ENCODE data around the gene KCNMA1. TPM values are rescaled to one million over a fixed set of nuclear protein-coding genes. Genes with fewer than 3 reads are reported as not detected.

The KCNMA1 gene
- total RNA-seq, 4 donors from 2014 or later = 68.4 to 170 (median 119) TPM

DNA sequence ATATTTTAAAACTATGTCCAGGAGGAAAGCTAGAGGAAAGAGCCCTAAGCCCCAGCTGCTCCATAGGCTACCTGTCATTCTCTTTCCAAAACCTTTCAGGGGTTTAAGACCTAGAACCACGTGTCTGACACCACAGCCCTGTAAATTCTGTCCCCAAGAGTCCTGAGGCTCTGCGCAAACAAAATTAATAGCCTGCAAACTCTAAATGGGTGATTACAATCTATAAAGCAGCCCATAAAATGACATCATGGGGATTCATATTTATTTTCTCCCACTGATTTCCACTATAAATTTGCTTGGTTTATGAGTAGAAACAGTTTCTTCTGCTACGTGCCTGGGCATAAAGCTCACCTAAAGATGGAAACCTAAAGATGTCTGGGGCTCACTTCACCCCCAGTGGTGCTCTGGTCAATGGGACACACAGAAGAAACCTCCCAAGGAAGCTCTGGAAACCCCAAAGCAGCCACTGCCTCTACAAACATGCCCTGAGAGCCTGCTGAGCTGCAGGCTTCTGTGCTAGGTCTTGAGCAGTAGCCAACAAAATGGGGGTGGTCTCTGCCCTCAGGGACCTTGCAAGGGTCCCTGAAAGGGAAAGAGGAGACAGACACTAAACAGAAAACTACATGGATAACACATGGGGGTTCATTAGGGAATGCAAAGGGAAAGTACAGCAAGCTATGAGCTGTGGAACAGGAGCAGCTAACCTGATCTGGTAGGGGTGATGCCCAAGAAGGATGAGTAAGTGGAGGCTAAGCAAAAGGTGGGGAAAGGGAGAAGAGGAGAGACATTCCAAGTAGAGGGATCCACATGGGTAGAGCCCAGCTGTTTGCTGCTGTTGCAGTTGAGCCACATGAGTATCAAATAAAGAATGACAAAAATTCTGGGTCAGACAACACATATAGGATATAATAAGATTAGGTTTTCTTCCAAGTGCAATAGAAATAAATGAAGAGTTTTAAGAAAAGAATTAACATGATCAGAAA lies 331.7 kb downstream of the KCNMA1 start:
- in situ Hi-C loops (cut with MboI; ENCODE audit: low pct_ligation_motif_present in 1 of 4, low pct_unique_long_range_greater_than_20kb in 1 of 4, low sequenced_read_pairs in 3 of 4) = no loop called here
- H3K27me3 ChIP-seq = no peaks in the 10 kb centered on the region
- no peaks in the 10 kb centered on the region for H3K36me3 ChIP-seq
- H3K4me3 ChIP-seq = no peak overlapping the region
- H3K27ac ChIP-seq = no peak overlapping the region
- TF ChIP-seq EP300 (IDR thresholded peaks at IDR 0.05; ENCODE audit: low read depth) (no peak), POLR2AphosphoS5 (IDR thresholded peaks at IDR 0.05) (no peak), POLR2A (IDR thresholded peaks at IDR 0.05) (no peak)
- TF ChIP-seq, protein P1, sequence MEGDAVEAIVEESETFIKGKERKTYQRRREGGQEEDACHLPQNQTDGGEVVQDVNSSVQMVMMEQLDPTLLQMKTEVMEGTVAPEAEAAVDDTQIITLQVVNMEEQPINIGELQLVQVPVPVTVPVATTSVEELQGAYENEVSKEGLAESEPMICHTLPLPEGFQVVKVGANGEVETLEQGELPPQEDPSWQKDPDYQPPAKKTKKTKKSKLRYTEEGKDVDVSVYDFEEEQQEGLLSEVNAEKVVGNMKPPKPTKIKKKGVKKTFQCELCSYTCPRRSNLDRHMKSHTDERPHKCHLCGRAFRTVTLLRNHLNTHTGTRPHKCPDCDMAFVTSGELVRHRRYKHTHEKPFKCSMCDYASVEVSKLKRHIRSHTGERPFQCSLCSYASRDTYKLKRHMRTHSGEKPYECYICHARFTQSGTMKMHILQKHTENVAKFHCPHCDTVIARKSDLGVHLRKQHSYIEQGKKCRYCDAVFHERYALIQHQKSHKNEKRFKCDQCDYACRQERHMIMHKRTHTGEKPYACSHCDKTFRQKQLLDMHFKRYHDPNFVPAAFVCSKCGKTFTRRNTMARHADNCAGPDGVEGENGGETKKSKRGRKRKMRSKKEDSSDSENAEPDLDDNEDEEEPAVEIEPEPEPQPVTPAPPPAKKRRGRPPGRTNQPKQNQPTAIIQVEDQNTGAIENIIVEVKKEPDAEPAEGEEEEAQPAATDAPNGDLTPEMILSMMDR (IDR thresholded peaks at IDR 0.05) = no peak
- 37 to 39% methylated on average over 3 of the region's 3 CpGs for WGBS, 2 donors (ENCODE audit: low coverage in 1 of 2)
- H3K4me1 ChIP-seq = peaks cover 0 to 4% (median under 1%) of the 10 kb centered on the region in 4 donors
- H3K9me3 ChIP-seq = no peaks in the 10 kb centered on the region
- DNase-seq = no peak
- intact Hi-C loops (cut with DNase I; ENCODE audit: low total_unique reads) = no loop called here

DNA sequence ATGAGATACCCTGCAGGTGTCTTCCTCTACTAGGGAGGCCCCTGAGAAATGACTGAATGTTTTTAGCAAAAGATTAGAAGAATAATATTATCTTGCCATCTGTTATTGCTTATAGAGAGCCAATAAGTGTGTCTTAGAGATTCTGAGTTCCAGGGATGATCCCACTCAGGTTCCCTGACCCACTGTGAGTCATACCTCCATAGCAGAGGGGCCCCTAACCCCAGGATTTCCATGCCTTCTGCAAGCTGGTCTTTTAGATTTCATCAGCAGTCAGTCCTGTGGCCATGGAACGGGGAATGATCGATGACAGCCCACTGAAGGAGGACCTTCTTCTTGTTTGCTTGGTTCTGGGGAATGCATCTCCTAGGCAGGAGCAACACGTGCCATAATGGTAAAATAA lies 333.4 kb downstream of the KCNMA1 start:
- no peak for DNase-seq
- Histone ChIP-seq H3K27ac (no peak overlapping the region), H3K4me1 (no peaks in the 10 kb centered on the region), H3K36me3 (no peaks in the 10 kb centered on the region), H3K9me3 (no peaks in the 10 kb centered on the region), H3K27me3 (no peaks in the 10 kb centered on the region), H3K4me3 (no peak overlapping the region)
- in situ Hi-C loops (cut with MboI; ENCODE audit: low pct_ligation_motif_present in 1 of 4, low pct_unique_long_range_greater_than_20kb in 1 of 4, low sequenced_read_pairs in 3 of 4) = no loop called here
- TF ChIP-seq POLR2AphosphoS5 (IDR thresholded peaks at IDR 0.05) (no peak), EP300 (IDR thresholded peaks at IDR 0.05; ENCODE audit: low read depth) (no peak), POLR2A (IDR thresholded peaks at IDR 0.05) (no peak)
- TF ChIP-seq, protein P1 (IDR thresholded peaks at IDR 0.05) = no peak
- 73 to 85% methylated on average over 3 of the region's 3 CpGs for WGBS, 2 donors (ENCODE audit: low coverage in 1 of 2)
- intact Hi-C loops (cut with DNase I; ENCODE audit: low total_unique reads) = loop anchor here (5.0 kb wide), 1 partner anchor 1092 kb away; no protein-coding TSS in a partner anchor

DNA sequence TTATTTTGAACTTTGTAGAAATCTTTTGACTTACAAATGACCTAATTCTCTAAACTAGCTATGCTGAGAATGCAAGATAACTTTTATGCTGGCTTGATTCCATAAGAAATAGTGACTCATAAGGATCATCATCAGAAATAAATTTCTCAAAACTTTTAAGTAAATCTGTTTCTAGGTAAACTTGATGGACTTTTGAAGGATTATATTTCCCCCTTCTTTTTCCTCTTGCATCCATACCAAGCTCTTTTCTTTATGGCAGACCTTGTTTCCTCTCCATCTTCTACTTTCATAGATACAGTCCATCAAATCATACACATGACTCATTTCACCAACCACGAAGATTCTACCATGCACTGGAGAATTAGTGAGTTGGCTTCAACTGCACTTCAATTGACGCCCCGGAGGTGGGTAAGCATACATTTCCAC lies 336.3 kb downstream of the KCNMA1 start:
- intact Hi-C loops (cut with DNase I; ENCODE audit: low total_unique reads) = loop anchor here (5.0 kb wide), 1 partner anchor 1089 kb away; no protein-coding TSS in a partner anchor

More for the DNA sequence above, 336.3 kb downstream of the KCNMA1 start:
- WGBS, 2 donors (ENCODE audit: low coverage in 1 of 2) = 79 to 81% methylated on average over 3 of the region's 3 CpGs
- no peak overlapping the region for H3K4me3 ChIP-seq
- no peak for DNase-seq
- no peaks in the 10 kb centered on the region for H3K36me3 ChIP-seq
- H3K27ac ChIP-seq = no peak overlapping the region
- TF ChIP-seq POLR2A (IDR thresholded peaks at IDR 0.05) (no peak), EP300 (IDR thresholded peaks at IDR 0.05; ENCODE audit: low read depth) (no peak), POLR2AphosphoS5 (IDR thresholded peaks at IDR 0.05) (no peak)
- TF ChIP-seq, protein P1 (IDR thresholded peaks at IDR 0.05) = no peak
- in situ Hi-C loops (cut with MboI; ENCODE audit: low pct_ligation_motif_present in 1 of 4, low pct_unique_long_range_greater_than_20kb in 1 of 4, low sequenced_read_pairs in 3 of 4) = no loop called here
- no peaks in the 10 kb centered on the region for H3K9me3 ChIP-seq
- no peaks in the 10 kb centered on the region for H3K4me1 ChIP-seq
- no peaks in the 10 kb centered on the region for H3K27me3 ChIP-seq
